AG09319 (cell line): Measurements from ENCODE around the gene TMEM185A.
"Not testable (repeated sequence)": the region's sequence is repeated elsewhere in the genome, so short reads cannot be mapped to it uniquely, and the experiment has no call there.

Experiments
- DNase-seq: peaks from one replicate; pipeline ENCODE4 v3.0.0-alpha.2; 2010; ENCODE audit warnings: low read depth; ENCODE audit errors: extremely low read depth
- CTCF ChIP-seq: IDR thresholded peaks from 2 replicates; pipeline ENCODE4 v1.5.1; 2011; ENCODE audit warnings: low read depth, mild to moderate bottlenecking, inconsistent platforms, low read length, moderate library complexity

The TMEM185A gene

GRCh38 chrX:149631234-149632165 lies at the start of gene TMEM185A:
TSS of gene TMEM185A (minus strand) at chrX:149631792. CDS start at chrX:149631580, 212 bp downstream.
- TF ChIP-seq CTCF, result no peak
- no peak for DNase-seq

- TF ChIP-seq CTCF, result no peak
- DNase-seq, result no peak
Observed at GRCh38 chrX:149681182-149681581, 49.6 kb upstream of the TMEM185A start.

DNA sequence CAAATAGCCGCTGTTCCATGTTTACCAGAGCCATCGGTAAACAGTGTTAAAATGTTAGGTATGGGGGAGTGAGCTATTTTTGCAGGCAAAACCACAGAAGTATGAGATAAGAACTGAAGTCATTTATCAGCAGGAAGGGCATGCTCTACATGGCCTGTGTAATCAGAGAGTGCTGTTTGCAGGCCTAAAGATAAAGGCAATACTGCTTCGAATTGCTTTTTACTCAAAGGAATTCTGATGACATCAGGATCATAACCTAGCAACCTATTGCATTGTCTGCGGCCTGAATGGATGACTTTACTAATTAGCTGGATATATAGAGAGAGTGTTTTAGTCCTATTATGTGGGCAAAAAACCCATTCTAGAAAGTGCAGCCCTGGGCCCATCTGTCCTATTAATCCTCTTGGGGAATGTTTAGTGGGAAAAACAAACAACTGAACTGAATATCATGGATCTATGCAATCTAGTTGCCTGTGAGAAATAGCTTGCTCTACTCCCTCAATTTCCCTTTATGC lies 47.6 kb upstream of the TMEM185A start:
- not testable (repeated sequence) for DNase-seq

DNA sequence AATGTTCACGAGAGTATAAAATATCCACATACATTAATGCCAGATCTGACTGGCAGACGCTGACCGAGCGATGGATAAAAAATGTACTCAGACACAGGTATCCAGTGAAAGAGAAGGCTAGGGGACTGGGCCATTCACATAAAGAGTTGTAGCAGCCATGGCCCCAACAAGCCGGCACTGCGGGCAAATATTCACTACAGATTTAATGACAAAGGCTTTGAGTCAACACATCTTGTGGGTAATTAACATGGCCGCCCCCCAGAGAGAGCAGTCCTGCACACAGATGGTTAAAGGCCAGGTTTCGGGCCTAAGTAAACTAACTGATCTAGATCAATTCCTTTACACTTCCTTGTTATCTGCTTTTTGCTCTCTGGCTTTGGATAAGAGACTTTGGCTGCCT lies 44.0 kb upstream of the TMEM185A start:
- not testable (repeated sequence) for DNase-seq

DNA sequence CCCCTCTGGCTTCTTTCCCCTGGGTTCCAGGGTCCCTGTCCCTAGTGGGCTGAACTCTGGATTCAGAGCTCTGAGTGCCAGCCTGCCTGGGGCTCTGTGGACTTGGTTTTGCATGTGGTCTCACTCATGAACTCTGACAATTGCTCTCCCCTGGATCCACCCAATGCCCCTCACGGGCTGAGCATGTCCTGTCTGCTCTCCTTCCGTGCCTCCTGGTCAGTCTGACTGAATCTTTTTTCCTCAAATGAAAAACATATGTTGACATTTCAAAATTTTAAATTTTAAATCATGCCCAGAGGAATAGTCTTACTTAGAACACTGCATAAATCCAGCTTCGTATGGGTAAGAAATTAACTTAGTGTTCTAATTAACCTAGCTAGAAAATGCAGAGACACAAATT lies 43.5 kb upstream of the TMEM185A start:
- DNase-seq, result not testable (repeated sequence)

DNA sequence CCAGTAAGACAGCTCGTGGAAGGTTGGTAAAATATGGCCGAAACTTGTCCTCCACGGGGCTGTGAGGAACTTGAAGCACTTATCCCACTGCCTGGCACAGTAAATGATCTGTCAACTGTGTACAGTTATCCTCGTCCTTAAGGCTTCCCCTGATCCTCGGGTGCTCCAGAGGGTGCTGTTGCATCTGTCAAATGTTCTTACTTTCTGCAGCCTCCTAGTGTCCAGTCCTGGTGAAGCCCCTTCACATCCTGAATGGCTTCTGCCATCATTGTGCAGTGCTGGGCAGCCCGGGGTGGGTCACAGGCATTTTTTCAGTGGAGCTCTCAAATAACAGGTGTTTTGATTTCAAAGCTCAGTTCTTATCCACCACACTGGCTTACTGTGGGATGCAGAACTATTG lies 29.0 kb upstream of the TMEM185A start:
- not testable (repeated sequence) for DNase-seq

DNA sequence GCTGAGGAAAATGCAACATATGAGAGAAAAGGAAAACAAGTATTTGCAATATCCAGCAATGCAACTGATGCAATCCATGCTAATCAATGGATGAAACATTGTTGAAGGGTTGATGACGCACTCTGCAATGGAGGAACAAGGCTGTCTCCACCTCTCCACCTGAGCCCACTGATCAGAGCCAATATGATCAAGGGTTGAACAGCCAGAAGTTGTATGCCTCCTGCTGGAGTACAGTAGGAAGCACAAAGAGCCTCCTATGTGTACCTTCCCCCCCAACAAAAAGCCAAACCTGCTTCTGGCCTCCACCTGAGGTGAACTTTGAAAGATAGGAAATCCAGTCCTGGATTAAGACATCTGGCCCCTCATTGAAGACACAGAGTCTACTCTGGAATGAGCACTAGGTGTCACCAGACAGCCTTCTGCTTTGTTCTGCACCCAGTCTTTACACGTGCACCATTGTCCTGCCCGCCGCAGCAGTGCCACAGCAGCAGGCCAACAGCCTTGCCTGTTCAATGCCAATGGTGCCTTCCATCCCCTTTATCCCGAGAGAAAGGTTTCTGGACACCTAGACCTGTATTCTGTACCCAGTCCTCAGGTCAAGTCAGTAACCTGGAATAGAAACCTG lies 24.8 kb upstream of the TMEM185A start:
- not testable (repeated sequence) for DNase-seq

DNA sequence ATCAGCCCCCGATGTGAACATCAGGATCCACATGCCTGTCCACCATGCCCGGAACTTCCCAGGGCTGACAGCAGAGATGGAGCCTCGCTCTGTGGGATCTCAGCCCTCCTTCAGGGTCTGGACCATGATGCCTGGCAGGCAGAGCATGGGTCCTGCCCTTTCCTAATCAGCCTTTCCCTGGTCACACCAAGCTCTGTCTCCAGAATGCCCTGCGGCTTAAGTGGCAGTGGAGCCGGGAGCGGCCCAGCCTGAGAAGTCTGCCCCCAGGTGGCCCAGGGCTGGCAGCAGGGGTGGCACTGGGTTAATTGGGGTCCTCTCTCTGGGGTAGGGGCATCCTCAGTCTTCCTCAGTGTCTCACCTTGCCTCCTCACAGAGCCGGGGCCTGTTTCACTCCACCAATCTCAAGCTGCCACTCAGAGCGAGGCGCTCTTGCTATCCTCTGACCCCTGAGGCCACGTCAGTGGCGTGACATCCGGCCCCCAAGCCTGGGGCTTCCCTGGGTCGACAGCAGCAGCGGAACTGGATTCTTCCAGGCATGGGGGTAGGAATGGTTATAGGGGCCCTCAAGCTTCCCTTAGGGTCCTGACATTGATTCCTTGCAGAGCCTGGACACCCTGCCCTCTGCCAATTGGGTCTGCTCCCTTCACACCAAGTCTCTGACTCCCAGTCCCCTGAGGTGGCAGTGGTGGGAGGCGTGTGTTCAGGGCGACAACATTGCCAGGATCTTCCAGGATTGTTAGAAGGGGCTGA lies 20.8 kb upstream of the TMEM185A start:
- no peak for DNase-seq
- TF ChIP-seq CTCF, result no peak

GRCh38 chrX:149650162-149650561 lies 18.6 kb upstream of the TMEM185A start:
- no peak for TF ChIP-seq CTCF
- DNase-seq, result no peak
